ENCODE measurements around the gene HDAC5.

DNA sequence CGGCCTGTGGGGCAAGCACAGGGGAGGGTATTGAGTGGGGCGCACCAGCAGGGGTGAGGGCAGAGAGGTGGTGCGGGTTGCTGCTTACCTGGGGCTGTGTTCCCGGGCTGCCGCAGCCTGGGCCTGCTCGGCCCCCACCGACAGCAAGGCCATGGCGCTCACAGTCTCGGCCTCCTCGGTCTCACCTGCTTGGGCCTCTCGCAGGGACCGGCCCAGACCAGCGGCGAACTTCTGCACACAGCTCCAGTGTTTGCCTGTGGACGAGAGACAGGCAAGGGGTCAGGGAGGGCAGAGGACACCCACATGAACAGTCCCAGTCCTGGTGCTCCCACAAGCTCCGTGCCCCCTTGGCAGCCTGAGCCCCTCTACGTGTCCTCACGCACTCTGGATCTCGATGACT, 45.0 kb downstream of the HDAC5 start:
- TF ChIP-seq, protein P1, sequence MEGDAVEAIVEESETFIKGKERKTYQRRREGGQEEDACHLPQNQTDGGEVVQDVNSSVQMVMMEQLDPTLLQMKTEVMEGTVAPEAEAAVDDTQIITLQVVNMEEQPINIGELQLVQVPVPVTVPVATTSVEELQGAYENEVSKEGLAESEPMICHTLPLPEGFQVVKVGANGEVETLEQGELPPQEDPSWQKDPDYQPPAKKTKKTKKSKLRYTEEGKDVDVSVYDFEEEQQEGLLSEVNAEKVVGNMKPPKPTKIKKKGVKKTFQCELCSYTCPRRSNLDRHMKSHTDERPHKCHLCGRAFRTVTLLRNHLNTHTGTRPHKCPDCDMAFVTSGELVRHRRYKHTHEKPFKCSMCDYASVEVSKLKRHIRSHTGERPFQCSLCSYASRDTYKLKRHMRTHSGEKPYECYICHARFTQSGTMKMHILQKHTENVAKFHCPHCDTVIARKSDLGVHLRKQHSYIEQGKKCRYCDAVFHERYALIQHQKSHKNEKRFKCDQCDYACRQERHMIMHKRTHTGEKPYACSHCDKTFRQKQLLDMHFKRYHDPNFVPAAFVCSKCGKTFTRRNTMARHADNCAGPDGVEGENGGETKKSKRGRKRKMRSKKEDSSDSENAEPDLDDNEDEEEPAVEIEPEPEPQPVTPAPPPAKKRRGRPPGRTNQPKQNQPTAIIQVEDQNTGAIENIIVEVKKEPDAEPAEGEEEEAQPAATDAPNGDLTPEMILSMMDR (IDR thresholded peaks at IDR 0.05; ENCODE audit: low read depth, low read length, poor library complexity, severe bottlenecking): no peak
- TF ChIP-seq EZH2phosphoT487 (IDR thresholded peaks at IDR 0.05; ENCODE audit: borderline replicate concordance, low read length): no peak
